K562 (cell line): Measurements from ENCODE around the gene CNTN4. TPM values are rescaled to one million over a fixed set of nuclear protein-coding genes. Genes with fewer than 3 reads are reported as not detected.

ENCODE experiments used
- ATAC-seq: fragments of 200-7000 bp; cut with Tn5 transposase; 3 replicates; pipeline ENCODE4 v1.9.1; 2020; ENCODE audit warnings: moderate library complexity
- BruUV-seq: library from RNA; stranded (reverse); fragments of 400-500 nt; replicated peaks from 2 replicates; lab custom pipeline; 2021; lab: Mats Ljungman, UMichigan
- CTCF ChIA-PET: fragments of 300-600 bp; formaldehyde crosslinking; extraction: SDS; loops from one replicate; lab custom pipeline; 2021; ENCODE audit warnings: low intra/inter-chr PET ratio; lab: Yijun Ruan, JAX
- POLR2A ChIA-PET: fragments of 300-600, 350-650 bp; sonication (Branson Sonifier 250); formaldehyde crosslinking; extraction: SDS; loops from one replicate; lab custom pipeline; 2021; ENCODE audit warnings: antibody characterized with exemption, inconsistent platforms; lab: Yijun Ruan, JAX
- DNase-seq, 4 experiments: peaks; one replicate each; pipeline versions ENCODE4 v3.0.0 to v3.0.0-alpha.2; 2011 to 2018; ENCODE audit warnings: low spot score in 3 of 4, mixed read lengths in 3 of 4; ENCODE audit errors: extremely low read depth in 1 of 4
- FAIRE-seq: peaks from 2 replicates; lab custom pipeline; 2011; peaks lifted over from hg19 to GRCh38; lab: Jason Lieb, UNC
- H2AFZ ChIP-seq: 2 replicates; pipeline ENCODE4 v1.6.0; 2011; ENCODE audit warnings: low read depth, low read length, control low read depth, inconsistent platforms
- H3K27ac ChIP-seq: fragments of 200-600 bp; 3 replicates; pipeline ENCODE4 v1.8.0; 2011; ENCODE audit warnings: low read depth, mild to moderate bottlenecking, control low read depth, inconsistent platforms, low read length, moderate library complexity, mixed read lengths; ENCODE audit errors: extremely low read depth
- H3K27me3 ChIP-seq, 2 experiments: fragments of 300-600 bp in 1 of 2; 2 replicates in 1 of 2; 3 replicates in 1 of 2; pipeline versions ENCODE4 v1.6.0 to v1.8.0; 2011; ENCODE audit warnings: inconsistent platforms in 2 of 2, low read length in 2 of 2, mild to moderate bottlenecking in 1 of 2, mixed read lengths in 1 of 2, moderate library complexity in 1 of 2; ENCODE audit not compliant: control insufficient read depth in 2 of 2, insufficient read depth in 2 of 2
- H3K36me3 ChIP-seq: fragments of 300-600 bp; 3 replicates; pipeline ENCODE4 v1.8.0; 2011; ENCODE audit warnings: mild to moderate bottlenecking, low read length, inconsistent platforms; ENCODE audit not compliant: control insufficient read depth, insufficient read depth
- H3K4me1 ChIP-seq, 2 experiments: fragments of 200-600 bp in 1 of 2; replicated peaks in 1 of 2; 2 replicates in 1 of 2; 3 replicates in 1 of 2; pipeline versions ENCODE4 v1.5.1 to v1.8.0; 2011; ENCODE audit warnings: inconsistent platforms in 2 of 2, low read length in 2 of 2, mild to moderate bottlenecking in 1 of 2, mixed read lengths in 1 of 2, moderate library complexity in 1 of 2; ENCODE audit not compliant: control insufficient read depth in 2 of 2, insufficient read depth in 2 of 2
- H3K4me2 ChIP-seq: 2 replicates; pipeline ENCODE4 v1.6.1; 2011; ENCODE audit warnings: low read length, control low read depth, inconsistent platforms, mixed read lengths; ENCODE audit not compliant: insufficient read depth
- H3K4me3 ChIP-seq: fragments of 200-600 bp; sonication (generic), shearing (Covaris generic); 2 replicates; pipeline ENCODE4 v1.5.1; 2016; ENCODE audit warnings: control low read depth, inconsistent platforms
- H3K79me2 ChIP-seq: fragments of 200-600 bp; 3 replicates; pipeline ENCODE4 v1.8.0; 2011; ENCODE audit warnings: low read length, inconsistent platforms; ENCODE audit not compliant: control insufficient read depth, insufficient read depth
- H3K9ac ChIP-seq, 2 experiments: 2 replicates each; pipeline versions ENCODE4 v1.6.0 to v1.6.1; 2011; ENCODE audit warnings: low read depth in 2 of 2, low read length in 2 of 2, control low read depth in 1 of 2, inconsistent platforms in 1 of 2, mild to moderate bottlenecking in 1 of 2, mixed read lengths in 1 of 2; ENCODE audit not compliant: insufficient read depth in 1 of 2
- H3K9me1 ChIP-seq: one replicate; pipeline ENCODE4 v1.6.0; 2011; ENCODE audit warnings: inconsistent platforms, mild to moderate bottlenecking, low read length, moderate library complexity; ENCODE audit not compliant: control insufficient read depth, insufficient read depth
- H3K9me3 ChIP-seq: replicated peaks from 2 replicates; pipeline ENCODE4 v1.5.1; 2011; ENCODE audit warnings: low read depth, low read length, inconsistent platforms; ENCODE audit not compliant: control insufficient read depth, insufficient read depth
- H4K20me1 ChIP-seq: replicated peaks from 2 replicates; pipeline ENCODE4 v1.6.1; 2011; ENCODE audit warnings: low read length, inconsistent platforms, mixed read lengths; ENCODE audit not compliant: control insufficient read depth, insufficient read depth
- ASH1L ChIP-seq: fragments of 450-650 bp; IDR thresholded peaks from 2 replicates; pipeline ENCODE4 v1.6.1; 2018; ENCODE audit warnings: borderline replicate concordance, mild to moderate bottlenecking, low read depth; ENCODE audit not compliant: partially characterized antibody
- DIDO1 ChIP-seq: fragments of 450-650 bp; IDR thresholded peaks from 2 replicates; pipeline ENCODE4 v1.6.1; 2016; ENCODE audit warnings: low read depth, missing biosample characterization, missing genetic modification characterization
- EP400 ChIP-seq: fragments of 450-650 bp; IDR thresholded peaks from 2 replicates; pipeline ENCODE4 v1.6.1; 2017; ENCODE audit warnings: antibody characterized with exemption, mild to moderate bottlenecking, moderate library complexity
- FOXA1 ChIP-seq: fragments of 450-650 bp; IDR thresholded peaks from 2 replicates; pipeline ENCODE4 v1.6.1; 2016; ENCODE audit warnings: mild to moderate bottlenecking, borderline replicate concordance
- FOXJ3 ChIP-seq: sonication (generic); formaldehyde crosslinking; IDR thresholded peaks from 2 replicates; pipeline ENCODE4 v1.4.0; 2020; ENCODE audit warnings: mild to moderate bottlenecking, missing genetic modification reagents
- FOXK1 ChIP-seq: sonication (generic); formaldehyde crosslinking; IDR thresholded peaks from 2 replicates; pipeline ENCODE4 v1.8.0; 2022; ENCODE audit warnings: missing genetic modification reagents, mild to moderate bottlenecking, borderline replicate concordance
- NCOA1 ChIP-seq: fragments of 450-650 bp; IDR thresholded peaks from 2 replicates; pipeline ENCODE4 v1.6.1; 2016; ENCODE audit warnings: low read depth
- PML ChIP-seq: IDR thresholded peaks from 2 replicates; pipeline ENCODE4 v1.6.1; 2012; ENCODE audit warnings: low read length, inconsistent platforms
- ZBTB33 ChIP-seq: sonication (generic); formaldehyde crosslinking; IDR thresholded peaks from 2 replicates; pipeline ENCODE4 v1.8.1; 2023; ENCODE audit warnings: mild to moderate bottlenecking, missing genetic modification reagents
- ZBTB9 ChIP-seq: fragments of 450-650 bp; formaldehyde crosslinking; IDR thresholded peaks from 2 replicates; pipeline ENCODE4 v1.4.0; 2020; ENCODE audit warnings: mild to moderate bottlenecking, moderate library complexity
- ZNF707 ChIP-seq: fragments of 250-450 bp; sonication (Bioruptor Pico); conservative IDR thresholded peaks from 2 replicates; pipeline ENCODE4 v1.8.0; 2022; ENCODE audit warnings: inconsistent platforms, mild to moderate bottlenecking, moderate library complexity
- WGBS: fragments of 100-300 bp; shearing (Covaris generic); methylation state at CpG from one replicate; pipeline ENCODE4 v1.1.6; 2016; ENCODE audit warnings: low coverage, mixed read lengths; ENCODE audit not compliant: insufficient coverage; ENCODE audit errors: missing lambda C conversion rate; 5-methylcytosine and 5-hydroxymethylcytosine counted together
- in situ Hi-C: fragments of 300-500 bp; cut with MboI; formaldehyde crosslinking; loops from 4 replicates; pipeline ENCODE4 v1.15.0; 2018; ENCODE audit warnings: inconsistent platforms, mixed read lengths
- intact Hi-C: fragments of 100-400 bp; cut with micrococcal nuclease; formaldehyde crosslinking; loops from 2 replicates; pipeline ENCODE4 v1.14.2; 2022
- polyA plus RNA-seq, 8 experiments: library from polyadenylated mRNA; depleted of rRNA in 4 of 8; stranded (reverse) in 5 of 8; unstranded in 3 of 8; fragments of >200 nt; fragmentation: Nextera tagmentation in 2 of 8; fragmentation: Illumina TruSeq in 1 of 8; extraction: Ambion mirVana in 2 of 8; extraction: Trizol in 1 of 8; gene quantifications; 2 replicates each; pipeline versions ENCODE4 v1.2.1 to v1.2.3, GENCODE V29; 2011 to 2014; ENCODE audit warnings: inconsistent platforms in 1 of 8, missing spikeins in 1 of 8
- total RNA-seq, 7 experiments: library from RNA; depleted of rRNA in 6 of 7; stranded (reverse); fragments of >200 nt in 6 of 7; fragmentation: Illumina TruSeq in 2 of 7; extraction: Trizol in 2 of 7; gene quantifications; 2 replicates each; pipeline versions ENCODE4 v1.2.1 to v1.2.3, GENCODE V29; 2011 to 2021; ENCODE audit warnings: low replicate concordance in 1 of 7
- TF ChIP-seq, protein P1 (sequence below), 2 experiments: fragments of 450-650 bp; formaldehyde crosslinking in 1 of 2; IDR thresholded peaks; 2 replicates each; pipeline versions ENCODE4 v1.4.0 to v1.6.1; 2014 to 2020; ENCODE audit warnings: mild to moderate bottlenecking in 2 of 2, borderline replicate concordance in 1 of 2, low read depth in 1 of 2

Gene CNTN4
- total and polyA plus RNA-seq, 9 of the 15 experiments (the other 6 are each of a cell fraction or from before 2014, with no cell fraction given): not detected

- WGBS: 0% methylated on average over 6 of the region's 6 CpGs
- Histone ChIP-seq H3K9me1 (no peaks in the 10 kb centered on the region), H3K9ac (no peak overlapping the region), H3K79me2 (no peaks in the 10 kb centered on the region), H3K27ac (no peak overlapping the region), H3K4me1 (no peaks in the 10 kb centered on the region), H3K27me3 (no peaks in the 10 kb centered on the region), H3K36me3 (no peaks in the 10 kb centered on the region), H3K4me2 (no peak overlapping the region), H4K20me1 (no peaks in the 10 kb centered on the region), H2AFZ (no peak overlapping the region), H3K9me3 (peaks cover 2% of the 10 kb centered on the region; the same call in 1 of the 2 replicates), H3K4me3 (no peak overlapping the region)
- ChIA-PET CTCF (no interaction called here), POLR2A (no interaction called here)
- in situ Hi-C loops (no loop called here), intact Hi-C loops (no loop called here)
- no TSS peak for BruUV-seq
- no peak for DNase-seq
- FAIRE-seq: no peak
- ATAC-seq: no peak
- no peak for TF ChIP-seq ZBTB33 (CRISPR knock-in tag)
- no peak for TF ChIP-seq ZNF707 (CRISPR knock-in tag)
- no peak for TF ChIP-seq FOXA1
- no peak for TF ChIP-seq FOXJ3 (CRISPR knock-in tag)
- TF ChIP-seq PML: no peak
- no peak for TF ChIP-seq FOXK1
- no peak for TF ChIP-seq DIDO1
- TF ChIP-seq ASH1L: no peak
- no peak for TF ChIP-seq NCOA1
- no peak for TF ChIP-seq EP400
- TF ChIP-seq, protein P1, sequence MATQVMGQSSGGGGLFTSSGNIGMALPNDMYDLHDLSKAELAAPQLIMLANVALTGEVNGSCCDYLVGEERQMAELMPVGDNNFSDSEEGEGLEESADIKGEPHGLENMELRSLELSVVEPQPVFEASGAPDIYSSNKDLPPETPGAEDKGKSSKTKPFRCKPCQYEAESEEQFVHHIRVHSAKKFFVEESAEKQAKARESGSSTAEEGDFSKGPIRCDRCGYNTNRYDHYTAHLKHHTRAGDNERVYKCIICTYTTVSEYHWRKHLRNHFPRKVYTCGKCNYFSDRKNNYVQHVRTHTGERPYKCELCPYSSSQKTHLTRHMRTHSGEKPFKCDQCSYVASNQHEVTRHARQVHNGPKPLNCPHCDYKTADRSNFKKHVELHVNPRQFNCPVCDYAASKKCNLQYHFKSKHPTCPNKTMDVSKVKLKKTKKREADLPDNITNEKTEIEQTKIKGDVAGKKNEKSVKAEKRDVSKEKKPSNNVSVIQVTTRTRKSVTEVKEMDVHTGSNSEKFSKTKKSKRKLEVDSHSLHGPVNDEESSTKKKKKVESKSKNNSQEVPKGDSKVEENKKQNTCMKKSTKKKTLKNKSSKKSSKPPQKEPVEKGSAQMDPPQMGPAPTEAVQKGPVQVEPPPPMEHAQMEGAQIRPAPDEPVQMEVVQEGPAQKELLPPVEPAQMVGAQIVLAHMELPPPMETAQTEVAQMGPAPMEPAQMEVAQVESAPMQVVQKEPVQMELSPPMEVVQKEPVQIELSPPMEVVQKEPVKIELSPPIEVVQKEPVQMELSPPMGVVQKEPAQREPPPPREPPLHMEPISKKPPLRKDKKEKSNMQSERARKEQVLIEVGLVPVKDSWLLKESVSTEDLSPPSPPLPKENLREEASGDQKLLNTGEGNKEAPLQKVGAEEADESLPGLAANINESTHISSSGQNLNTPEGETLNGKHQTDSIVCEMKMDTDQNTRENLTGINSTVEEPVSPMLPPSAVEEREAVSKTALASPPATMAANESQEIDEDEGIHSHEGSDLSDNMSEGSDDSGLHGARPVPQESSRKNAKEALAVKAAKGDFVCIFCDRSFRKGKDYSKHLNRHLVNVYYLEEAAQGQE (IDR thresholded peaks at IDR 0.05; ENCODE audit: borderline replicate concordance): no peak
- TF ChIP-seq, protein P1 (CRISPR knock-in tag; IDR thresholded peaks at IDR 0.05; ENCODE audit: low read depth): no peak
- TF ChIP-seq ZBTB9 (CRISPR knock-in tag): no peak
Measured at GRCh38 chr3:2837239-2837638, 738.6 kb downstream of the CNTN4 start.
